ENCODE data around the gene PLAGL1.
"Not testable (repeated sequence)": the region's sequence is repeated elsewhere in the genome, so short reads cannot be mapped to it uniquely, and the experiment has no call there.

The PLAGL1 gene

DNA sequence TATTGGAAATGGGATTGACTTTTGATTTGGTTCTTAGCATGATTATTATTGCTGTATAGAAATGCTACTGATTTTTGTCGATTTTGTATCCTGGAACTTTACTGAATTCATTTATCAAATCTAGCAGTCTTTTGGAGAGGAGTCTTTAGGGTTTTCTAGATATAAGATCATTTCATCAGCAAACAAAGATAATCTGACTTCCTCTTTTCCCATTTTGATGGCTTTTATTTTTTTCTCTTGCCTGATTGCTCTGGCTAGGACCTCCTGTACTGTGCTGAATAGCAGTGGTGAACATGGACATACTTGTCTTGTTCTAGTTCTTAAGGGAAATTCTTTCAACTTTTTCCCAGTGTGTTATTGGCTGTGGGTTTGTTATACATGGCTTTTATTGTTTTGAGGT, 79.2 kb downstream of the PLAGL1 start:
- Histone ChIP-seq H3K9ac (ENCODE audit: low read depth, low read length) (no peak overlapping the region), H3K4me3 (ENCODE audit: low read depth, low read length) (no peak overlapping the region), H3K9me3 (ENCODE audit: control insufficient read depth, insufficient read depth, low read length) (no peaks in the 10 kb centered on the region), H3K4me1 (ENCODE audit: control insufficient read depth, insufficient read depth, low read length) (peaks cover 5% of the 10 kb centered on the region), H3K27me3 (ENCODE audit: control insufficient read depth, insufficient read depth, low read length) (no peaks in the 10 kb centered on the region), H3K36me3 (ENCODE audit: control insufficient read depth, insufficient read depth, low read length) (no peaks in the 10 kb centered on the region)

DNA sequence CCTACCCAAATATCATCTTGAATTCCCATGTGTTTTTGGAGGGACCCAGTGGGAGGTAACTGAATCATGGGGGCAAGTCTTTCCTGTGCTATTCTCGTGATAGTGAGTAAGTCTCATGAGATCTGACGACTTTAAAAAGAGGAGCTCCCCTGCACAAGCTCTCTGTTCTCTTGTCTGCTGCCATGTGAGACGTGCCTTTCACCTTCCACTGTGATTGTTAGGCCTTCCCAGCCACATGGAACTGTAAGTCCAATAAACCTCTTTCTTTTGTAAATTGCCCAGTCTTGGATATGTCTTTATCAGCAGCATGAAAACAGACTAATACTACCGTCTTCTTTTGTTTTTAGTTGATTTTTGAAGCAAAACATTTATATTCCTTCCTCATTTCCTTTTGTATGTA, 91.0 kb downstream of the PLAGL1 start:
- not testable (repeated sequence) for H3K9ac ChIP-seq (ENCODE audit: low read depth, low read length); H3K4me1 ChIP-seq (ENCODE audit: control insufficient read depth, insufficient read depth, low read length); H3K27me3 ChIP-seq (ENCODE audit: control insufficient read depth, insufficient read depth, low read length); H3K36me3 ChIP-seq (ENCODE audit: control insufficient read depth, insufficient read depth, low read length); H3K4me3 ChIP-seq (ENCODE audit: low read depth, low read length); H3K9me3 ChIP-seq (ENCODE audit: control insufficient read depth, insufficient read depth, low read length)

DNA sequence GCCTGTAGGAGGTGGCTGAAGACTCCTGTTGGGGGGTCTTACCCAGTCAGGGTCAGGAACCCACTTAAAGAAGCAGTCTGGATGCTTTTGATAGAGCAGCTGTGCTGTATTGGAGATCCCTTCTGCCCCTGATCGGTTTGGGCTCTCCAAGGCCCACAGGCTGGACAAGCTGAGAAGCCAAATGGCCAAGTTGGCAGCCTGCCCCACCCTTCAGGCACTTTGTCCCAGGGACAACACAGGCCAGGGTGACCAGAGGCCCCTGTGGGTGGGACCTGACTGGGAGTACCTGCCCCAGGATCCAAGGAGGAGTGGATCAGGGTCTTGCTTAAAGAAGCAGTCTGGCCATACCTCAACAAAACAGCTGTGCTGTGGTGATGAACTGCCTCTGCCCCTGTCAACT, 95.4 kb downstream of the PLAGL1 start:
- no peaks in the 10 kb centered on the region for H3K4me1 ChIP-seq (ENCODE audit: control insufficient read depth, insufficient read depth, low read length)
- no peak overlapping the region for H3K4me3 ChIP-seq (ENCODE audit: low read depth, low read length)
- H3K36me3 ChIP-seq (ENCODE audit: control insufficient read depth, insufficient read depth, low read length), result no peaks in the 10 kb centered on the region
- H3K27me3 ChIP-seq (ENCODE audit: control insufficient read depth, insufficient read depth, low read length), result no peaks in the 10 kb centered on the region
- H3K9me3 ChIP-seq (ENCODE audit: control insufficient read depth, insufficient read depth, low read length), result no peaks in the 10 kb centered on the region
- H3K9ac ChIP-seq (ENCODE audit: low read depth, low read length), result no peak overlapping the region

DNA sequence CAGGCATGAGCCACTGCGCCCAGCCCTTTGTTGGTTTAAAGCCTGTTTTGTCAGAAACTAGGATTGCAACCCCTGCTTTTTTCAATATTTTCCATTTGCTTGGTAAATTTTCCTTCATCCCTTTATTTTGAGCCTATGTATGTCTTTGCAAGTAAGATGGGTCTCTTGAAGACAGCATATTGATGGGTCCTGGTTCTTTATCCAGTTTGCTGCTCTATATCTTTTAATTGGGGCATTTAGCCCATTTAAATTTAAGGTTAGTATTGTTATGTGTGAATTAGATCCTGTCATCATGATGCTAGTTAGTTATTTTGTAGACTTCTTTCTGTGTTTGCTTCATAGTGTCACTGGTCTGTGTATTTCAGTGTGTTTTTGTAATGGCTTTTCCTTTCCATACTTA, 97.0 kb downstream of the PLAGL1 start:
- Histone ChIP-seq H3K4me1 (ENCODE audit: control insufficient read depth, insufficient read depth, low read length) (no peaks in the 10 kb centered on the region), H3K36me3 (ENCODE audit: control insufficient read depth, insufficient read depth, low read length) (no peaks in the 10 kb centered on the region), H3K9me3 (ENCODE audit: control insufficient read depth, insufficient read depth, low read length) (no peaks in the 10 kb centered on the region), H3K4me3 (ENCODE audit: low read depth, low read length) (no peak overlapping the region), H3K9ac (ENCODE audit: low read depth, low read length) (no peak overlapping the region), H3K27me3 (ENCODE audit: control insufficient read depth, insufficient read depth, low read length) (no peaks in the 10 kb centered on the region)

DNA sequence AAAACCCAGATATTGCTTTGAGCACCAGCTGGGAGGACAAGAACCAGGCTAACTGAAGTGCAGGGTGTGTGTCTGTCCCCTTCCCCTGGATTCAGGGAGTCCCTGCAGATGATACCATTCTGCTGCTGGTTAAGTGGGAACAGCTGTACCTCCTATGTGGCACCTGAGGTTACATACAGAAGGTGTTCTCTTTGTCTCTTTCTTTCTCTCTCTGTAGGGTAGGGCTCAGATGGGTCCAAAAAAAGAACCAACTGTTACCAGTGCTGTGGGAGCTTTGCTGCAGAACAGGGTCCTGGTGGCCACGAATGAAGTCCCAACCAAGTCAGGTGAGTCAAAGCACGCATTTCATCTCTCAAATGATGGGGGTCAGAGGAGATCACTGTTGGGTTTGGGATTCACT, 105.2 kb downstream of the PLAGL1 start:
- no peaks in the 10 kb centered on the region for H3K4me1 ChIP-seq (ENCODE audit: control insufficient read depth, insufficient read depth, low read length)
- H3K27me3 ChIP-seq (ENCODE audit: control insufficient read depth, insufficient read depth, low read length), result no peaks in the 10 kb centered on the region
- no peak overlapping the region for H3K4me3 ChIP-seq (ENCODE audit: low read depth, low read length)

DNA sequence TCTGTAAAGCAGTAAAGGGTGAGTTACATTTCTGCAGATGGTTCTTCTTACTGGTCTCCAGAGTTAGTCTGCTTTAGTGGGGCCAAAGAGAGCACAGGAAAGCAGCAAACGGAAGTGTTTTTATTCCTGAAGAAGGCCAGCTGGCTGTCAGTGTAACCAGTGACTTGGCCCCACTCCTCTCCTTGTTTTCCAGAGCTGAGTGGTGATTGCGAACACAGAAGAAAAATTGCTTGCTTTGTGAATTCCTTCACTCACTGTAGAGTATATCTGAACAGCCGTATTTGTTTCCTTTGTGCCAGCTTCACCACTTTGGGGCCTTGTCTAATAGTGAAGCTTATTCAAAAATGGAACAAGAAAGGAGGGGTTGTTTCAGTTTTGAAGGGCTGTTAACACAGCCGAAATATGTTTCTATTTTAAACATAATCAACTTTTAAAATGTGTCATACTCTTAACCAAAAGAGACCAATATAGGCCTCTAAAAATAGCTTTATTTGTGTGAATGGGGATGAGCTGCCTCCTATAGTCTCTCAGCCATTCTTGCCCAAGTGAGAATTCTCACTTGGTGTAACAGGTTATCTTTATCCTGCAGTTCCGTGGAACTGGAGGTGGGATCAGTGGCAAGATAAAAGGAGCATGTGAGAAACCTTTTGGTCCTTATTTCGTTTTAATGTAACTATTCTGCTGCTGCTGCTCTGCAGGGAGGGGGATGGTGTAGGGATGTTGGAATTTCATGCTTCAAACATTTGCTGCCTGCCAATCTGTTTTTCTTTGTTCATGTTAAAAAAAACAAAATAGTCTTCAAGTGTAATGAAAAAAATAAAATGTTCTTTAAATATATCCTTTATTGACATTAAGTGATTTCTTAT, 105.9 kb downstream of the PLAGL1 start:
- Histone ChIP-seq H3K36me3 (ENCODE audit: control insufficient read depth, insufficient read depth, low read length) (no peaks in the 10 kb centered on the region), H3K9me3 (ENCODE audit: control insufficient read depth, insufficient read depth, low read length) (no peaks in the 10 kb centered on the region), H3K4me3 (ENCODE audit: low read depth, low read length) (no peak overlapping the region), H3K4me1 (ENCODE audit: control insufficient read depth, insufficient read depth, low read length) (no peaks in the 10 kb centered on the region), H3K9ac (ENCODE audit: low read depth, low read length) (no peak overlapping the region), H3K27me3 (ENCODE audit: control insufficient read depth, insufficient read depth, low read length) (no peaks in the 10 kb centered on the region)

More for the DNA sequence above, 105.2 kb downstream of the PLAGL1 start:
- Histone ChIP-seq H3K9me3 (ENCODE audit: control insufficient read depth, insufficient read depth, low read length) (no peaks in the 10 kb centered on the region), H3K36me3 (ENCODE audit: control insufficient read depth, insufficient read depth, low read length) (no peaks in the 10 kb centered on the region), H3K9ac (ENCODE audit: low read depth, low read length) (no peak overlapping the region)

DNA sequence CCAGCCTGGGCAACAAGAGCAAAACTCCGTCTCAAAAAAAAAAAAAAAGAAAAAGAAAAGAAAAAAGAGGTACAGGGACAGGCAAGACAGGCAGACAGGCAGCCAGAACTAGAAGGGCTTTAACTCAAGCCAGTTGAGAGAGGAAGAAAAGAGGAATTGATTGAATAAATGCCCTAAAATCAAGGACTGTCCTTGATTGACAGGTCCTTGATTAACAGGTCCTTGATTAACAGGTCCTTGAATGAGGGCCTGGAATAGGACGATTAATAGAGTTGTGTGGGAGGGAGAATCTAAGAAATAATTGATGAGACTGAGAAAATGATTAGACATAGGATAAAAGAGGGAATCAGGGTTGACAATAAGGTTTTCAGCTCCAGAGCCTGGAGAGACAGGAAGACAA, 107.7 kb downstream of the PLAGL1 start:
- Histone ChIP-seq H3K4me1 (ENCODE audit: control insufficient read depth, insufficient read depth, low read length) (no peaks in the 10 kb centered on the region), H3K9ac (ENCODE audit: low read depth, low read length) (no peak overlapping the region), H3K36me3 (ENCODE audit: control insufficient read depth, insufficient read depth, low read length) (no peaks in the 10 kb centered on the region), H3K27me3 (ENCODE audit: control insufficient read depth, insufficient read depth, low read length) (no peaks in the 10 kb centered on the region), H3K4me3 (ENCODE audit: low read depth, low read length) (no peak overlapping the region), H3K9me3 (ENCODE audit: control insufficient read depth, insufficient read depth, low read length) (no peaks in the 10 kb centered on the region)

DNA sequence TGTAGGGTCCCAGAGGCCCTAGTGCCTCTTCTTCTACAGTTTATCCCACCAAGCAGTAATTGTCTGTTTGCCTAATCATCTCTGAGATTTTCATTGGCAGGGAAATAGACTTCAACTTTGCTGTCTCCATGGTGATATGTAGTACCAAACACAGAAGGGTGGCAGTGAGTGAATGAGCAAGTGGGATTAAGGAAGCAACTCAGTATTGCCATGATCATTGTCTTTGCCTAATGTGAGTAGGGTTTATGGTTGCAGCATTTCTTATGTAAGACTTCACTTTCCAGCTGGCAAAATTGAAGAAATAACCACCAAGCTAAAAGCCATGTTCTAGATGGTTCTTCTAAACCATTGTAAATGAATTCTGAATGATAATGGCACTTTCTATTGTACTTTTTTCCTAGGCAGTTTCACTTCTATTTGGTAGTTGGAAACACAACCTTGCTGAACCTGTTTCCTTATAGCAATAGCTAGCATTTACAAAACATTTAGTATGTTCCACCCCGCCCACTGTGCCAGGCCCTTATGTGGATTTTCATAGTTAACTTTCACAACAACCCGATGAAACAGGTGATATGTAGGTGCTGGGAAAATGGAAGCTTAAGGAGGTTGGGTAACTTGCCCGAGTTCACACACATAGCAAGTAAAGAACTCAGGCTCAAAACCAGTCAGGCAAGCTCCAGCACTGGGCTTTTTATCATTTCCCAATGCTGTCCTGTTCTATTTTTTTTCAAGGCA, 111.8 kb downstream of the PLAGL1 start:
- Histone ChIP-seq H3K4me3 (ENCODE audit: low read depth, low read length) (no peak overlapping the region), H3K9ac (ENCODE audit: low read depth, low read length) (no peak overlapping the region), H3K27me3 (ENCODE audit: control insufficient read depth, insufficient read depth, low read length) (no peaks in the 10 kb centered on the region), H3K4me1 (ENCODE audit: control insufficient read depth, insufficient read depth, low read length) (no peaks in the 10 kb centered on the region), H3K36me3 (ENCODE audit: control insufficient read depth, insufficient read depth, low read length) (no peaks in the 10 kb centered on the region), H3K9me3 (ENCODE audit: control insufficient read depth, insufficient read depth, low read length) (no peaks in the 10 kb centered on the region)

DNA sequence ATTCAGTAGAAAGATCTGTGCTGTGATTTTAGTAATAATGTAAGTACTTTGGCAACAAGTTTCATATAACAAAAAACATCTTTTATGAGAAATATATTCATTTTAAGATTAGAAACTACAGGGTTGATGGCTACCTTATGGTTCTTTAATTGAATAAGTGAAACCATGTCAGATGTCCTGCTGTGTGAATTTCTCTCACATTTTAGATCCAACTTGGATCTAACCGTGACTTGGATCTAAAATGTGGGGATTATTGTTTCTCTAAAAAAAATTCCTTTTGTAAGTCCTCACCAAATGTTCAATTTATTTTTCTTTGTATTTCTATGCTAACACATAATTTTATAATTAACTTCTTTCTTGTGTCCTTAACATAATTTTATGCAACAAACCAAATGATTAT, 113.4 kb downstream of the PLAGL1 start:
- Histone ChIP-seq H3K9me3 (ENCODE audit: control insufficient read depth, insufficient read depth, low read length) (no peaks in the 10 kb centered on the region), H3K4me1 (ENCODE audit: control insufficient read depth, insufficient read depth, low read length) (no peaks in the 10 kb centered on the region), H3K36me3 (ENCODE audit: control insufficient read depth, insufficient read depth, low read length) (no peaks in the 10 kb centered on the region), H3K4me3 (ENCODE audit: low read depth, low read length) (no peak overlapping the region), H3K9ac (ENCODE audit: low read depth, low read length) (no peak overlapping the region), H3K27me3 (ENCODE audit: control insufficient read depth, insufficient read depth, low read length) (no peaks in the 10 kb centered on the region)

Measured in iPS-15b (cell line).